B cell (primary cell): Measurements from ENCODE around the gene AOPEP.

Experiments used
- CTCF ChIP-seq: fragments of 200-600 bp; IDR thresholded peaks from one replicate; pipeline ENCODE4 v1.8.0; 2022; ENCODE audit warnings: antibody characterized with exemption, mild to moderate bottlenecking
- EZH2 ChIP-seq: IDR thresholded peaks from 2 replicates; pipeline ENCODE4 v1.6.1; 2012; ENCODE audit warnings: borderline replicate concordance, low read depth, mild to moderate bottlenecking, moderate library complexity, low read length; ENCODE audit not compliant: insufficient read depth, poor library complexity, severe bottlenecking

DNA sequence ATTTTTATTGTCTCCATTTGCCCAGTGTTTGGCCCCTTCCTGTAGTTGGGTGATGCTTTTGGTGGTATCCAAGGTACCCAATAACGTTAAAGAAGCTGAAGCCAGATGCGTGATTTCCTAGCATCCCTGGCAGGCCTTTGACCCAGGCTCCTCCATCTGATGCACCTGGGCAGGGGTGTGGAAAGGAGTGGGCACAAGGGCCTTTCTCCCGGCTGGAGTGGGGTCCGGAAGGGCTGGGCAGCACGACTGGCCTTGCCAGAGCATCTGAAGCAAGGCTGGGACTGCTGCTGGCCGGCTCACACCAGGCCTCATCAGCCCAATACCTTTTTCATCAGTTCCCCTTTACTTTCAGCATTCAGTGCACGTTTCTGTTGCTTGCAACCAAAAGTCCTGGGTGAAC, 370.8 kb downstream of the AOPEP start:
- TF ChIP-seq CTCF (no peak), EZH2 (no peak)
